ENCODE results near the gene DCUN1D1.

DNA sequence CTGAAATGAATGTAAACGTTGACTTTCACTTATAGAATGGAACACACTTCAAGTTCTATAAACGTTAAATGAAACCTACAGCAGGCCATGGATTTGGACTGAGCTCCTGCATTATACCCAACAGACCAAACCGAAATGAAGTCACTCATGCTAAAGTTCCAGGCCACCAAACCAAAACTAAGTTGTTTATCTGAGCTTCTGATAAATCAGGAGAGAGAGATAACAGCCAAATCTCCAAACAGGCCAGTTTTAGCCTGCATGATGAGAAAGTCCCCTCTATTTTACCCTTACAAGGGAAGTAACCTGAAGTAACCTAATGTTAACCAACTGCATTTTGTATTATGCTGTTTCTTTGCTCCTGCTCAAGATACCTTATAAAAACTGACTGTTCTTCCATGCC lies 44.5 kb downstream of the DCUN1D1 start:
- TF ChIP-seq, protein P1, sequence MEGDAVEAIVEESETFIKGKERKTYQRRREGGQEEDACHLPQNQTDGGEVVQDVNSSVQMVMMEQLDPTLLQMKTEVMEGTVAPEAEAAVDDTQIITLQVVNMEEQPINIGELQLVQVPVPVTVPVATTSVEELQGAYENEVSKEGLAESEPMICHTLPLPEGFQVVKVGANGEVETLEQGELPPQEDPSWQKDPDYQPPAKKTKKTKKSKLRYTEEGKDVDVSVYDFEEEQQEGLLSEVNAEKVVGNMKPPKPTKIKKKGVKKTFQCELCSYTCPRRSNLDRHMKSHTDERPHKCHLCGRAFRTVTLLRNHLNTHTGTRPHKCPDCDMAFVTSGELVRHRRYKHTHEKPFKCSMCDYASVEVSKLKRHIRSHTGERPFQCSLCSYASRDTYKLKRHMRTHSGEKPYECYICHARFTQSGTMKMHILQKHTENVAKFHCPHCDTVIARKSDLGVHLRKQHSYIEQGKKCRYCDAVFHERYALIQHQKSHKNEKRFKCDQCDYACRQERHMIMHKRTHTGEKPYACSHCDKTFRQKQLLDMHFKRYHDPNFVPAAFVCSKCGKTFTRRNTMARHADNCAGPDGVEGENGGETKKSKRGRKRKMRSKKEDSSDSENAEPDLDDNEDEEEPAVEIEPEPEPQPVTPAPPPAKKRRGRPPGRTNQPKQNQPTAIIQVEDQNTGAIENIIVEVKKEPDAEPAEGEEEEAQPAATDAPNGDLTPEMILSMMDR (IDR thresholded peaks at IDR 0.05), result no peak
- no peak for TF ChIP-seq POLR2A (IDR thresholded peaks at IDR 0.05)

Data from tibial nerve (tissue), 3 donors.